HG03108 (cell line): Measurements from ENCODE around the gene TGM6.

ENCODE experiments used
- ATAC-seq: cut with Tn5 transposase; IDR thresholded peaks from one replicate; pipeline ENCODE4 v1.9.1; 2021; ENCODE audit warnings: moderate library complexity; ENCODE audit not compliant: unreplicated experiment

TGM6 gene

GRCh38 chr20:2451939-2452732, 71.4 kb downstream of the TGM6 start:
- ATAC-seq, result no peak

- no peak for ATAC-seq
These were observed 73.1 kb downstream of the TGM6 start for GRCh38 chr20:2453792-2454191.

- no peak for ATAC-seq
These were observed 75.2 kb downstream of the TGM6 start for GRCh38 chr20:2455771-2456497.

GRCh38 chr20:2458919-2459499, 78.3 kb downstream of the TGM6 start:
- no peak for ATAC-seq

GRCh38 chr20:2459981-2460751, 79.5 kb downstream of the TGM6 start:
- ATAC-seq, result no peak

- no peak for ATAC-seq
These were observed 80.2 kb downstream of the TGM6 start for GRCh38 chr20:2460752-2461424.

- ATAC-seq, result no peak
These were observed 81.8 kb downstream of the TGM6 start for GRCh38 chr20:2462484-2462883.

GRCh38 chr20:2463616-2464365, 83.1 kb downstream of the TGM6 start:
- ATAC-seq, result no peak

- ATAC-seq, result no peak
These were observed 84.4 kb downstream of the TGM6 start for GRCh38 chr20:2465100-2465499.

GRCh38 chr20:2467412-2467811, 86.7 kb downstream of the TGM6 start:
- no peak for ATAC-seq

- no peak for ATAC-seq
These were observed 88.1 kb downstream of the TGM6 start for GRCh38 chr20:2468581-2469407.

GRCh38 chr20:2469991-2470422, 89.3 kb downstream of the TGM6 start:
- ATAC-seq, result peak; percentile 27

GRCh38 chr20:2470423-2471193, 89.9 kb downstream of the TGM6 start, which contains the start of gene SNRPB:
TSS of gene SNRPB (minus strand) at chr20:2470789. CDS start at chr20:2470690, 99 bp downstream.
- peak; percentile 99 for ATAC-seq

- no peak for ATAC-seq
These were observed 92.8 kb downstream of the TGM6 start for GRCh38 chr20:2473516-2473915.

- ATAC-seq, result no peak
These were observed 95.4 kb downstream of the TGM6 start for GRCh38 chr20:2475850-2476741.

GRCh38 chr20:2476742-2477615, 96.3 kb downstream of the TGM6 start:
- ATAC-seq, result no peak
